ENCODE data around the gene AKR1C4.

- TF ChIP-seq, protein P1, sequence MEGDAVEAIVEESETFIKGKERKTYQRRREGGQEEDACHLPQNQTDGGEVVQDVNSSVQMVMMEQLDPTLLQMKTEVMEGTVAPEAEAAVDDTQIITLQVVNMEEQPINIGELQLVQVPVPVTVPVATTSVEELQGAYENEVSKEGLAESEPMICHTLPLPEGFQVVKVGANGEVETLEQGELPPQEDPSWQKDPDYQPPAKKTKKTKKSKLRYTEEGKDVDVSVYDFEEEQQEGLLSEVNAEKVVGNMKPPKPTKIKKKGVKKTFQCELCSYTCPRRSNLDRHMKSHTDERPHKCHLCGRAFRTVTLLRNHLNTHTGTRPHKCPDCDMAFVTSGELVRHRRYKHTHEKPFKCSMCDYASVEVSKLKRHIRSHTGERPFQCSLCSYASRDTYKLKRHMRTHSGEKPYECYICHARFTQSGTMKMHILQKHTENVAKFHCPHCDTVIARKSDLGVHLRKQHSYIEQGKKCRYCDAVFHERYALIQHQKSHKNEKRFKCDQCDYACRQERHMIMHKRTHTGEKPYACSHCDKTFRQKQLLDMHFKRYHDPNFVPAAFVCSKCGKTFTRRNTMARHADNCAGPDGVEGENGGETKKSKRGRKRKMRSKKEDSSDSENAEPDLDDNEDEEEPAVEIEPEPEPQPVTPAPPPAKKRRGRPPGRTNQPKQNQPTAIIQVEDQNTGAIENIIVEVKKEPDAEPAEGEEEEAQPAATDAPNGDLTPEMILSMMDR (IDR thresholded peaks at IDR 0.05): no peak
- TF ChIP-seq POLR2A (IDR thresholded peaks at IDR 0.05): no peak
Measured at GRCh38 chr10:5260828-5261227, 64.2 kb downstream of the AKR1C4 start.

Data from adrenal gland (tissue), 5 donors.